Ureter (tissue), 1 donor: ENCODE results near the gene KCNC3. TPM values are rescaled to one million over a fixed set of nuclear protein-coding genes. Genes with fewer than 3 reads are reported as not detected.
"Not testable (repeated sequence)": the region's sequence is repeated elsewhere in the genome, so short reads cannot be mapped to it uniquely, and the experiment has no call there.

Experiments used
- DNase-seq: peaks from one replicate; pipeline ENCODE4 v3.0.0-alpha.2; 2020; ENCODE audit warnings: low spot score
- total RNA-seq: library from RNA; stranded (reverse); gene quantifications from one replicate; pipeline ENCODE4 v1.2.4, GENCODE V29; 2023
- donor health status: DM: yes; HTN: yes; CAD: no.

The KCNC3 gene
- total RNA-seq, 1 donor from 2014 or later: 22.4 TPM

DNA sequence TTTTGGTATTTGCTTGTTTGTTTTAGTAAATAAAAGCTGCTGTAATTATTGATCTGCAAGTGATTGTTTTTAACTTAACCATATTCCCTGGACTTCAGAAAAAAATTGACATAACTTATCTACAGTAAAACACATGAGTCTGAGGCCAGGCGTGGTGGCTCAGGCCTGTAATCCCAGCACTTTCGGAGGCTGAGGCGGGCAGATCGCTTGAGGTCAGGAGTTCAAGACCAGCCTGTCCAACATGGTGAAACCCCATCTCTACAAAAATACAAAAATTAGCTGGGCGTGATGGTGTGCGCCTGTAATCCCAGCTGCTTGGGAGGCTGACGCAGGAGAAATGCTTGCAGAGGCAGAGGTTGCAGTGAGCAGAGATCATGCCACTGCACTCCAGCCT lies 24.3 kb upstream of the KCNC3 start:
- DNase-seq: not testable (repeated sequence)

DNA sequence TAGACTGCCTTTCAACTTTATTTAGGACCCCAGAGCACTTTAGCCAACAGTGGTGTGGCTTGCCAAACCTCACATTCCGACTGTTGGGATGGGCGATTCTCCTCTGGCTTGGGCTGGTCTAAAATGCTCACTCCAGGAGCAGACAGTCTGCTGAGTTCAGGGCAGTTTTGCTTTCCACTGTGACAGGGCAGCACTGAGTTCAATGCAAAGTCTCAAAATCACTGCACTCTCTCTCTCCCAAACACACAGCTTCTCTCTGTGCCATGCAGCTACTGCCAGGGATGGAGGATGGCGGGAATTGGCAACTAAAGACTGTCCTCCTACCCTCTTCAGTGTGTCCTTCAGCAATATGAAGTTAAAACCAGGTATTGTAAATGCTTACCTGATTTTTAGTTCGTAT lies 23.1 kb upstream of the KCNC3 start:
- DNase-seq: no peak

DNA sequence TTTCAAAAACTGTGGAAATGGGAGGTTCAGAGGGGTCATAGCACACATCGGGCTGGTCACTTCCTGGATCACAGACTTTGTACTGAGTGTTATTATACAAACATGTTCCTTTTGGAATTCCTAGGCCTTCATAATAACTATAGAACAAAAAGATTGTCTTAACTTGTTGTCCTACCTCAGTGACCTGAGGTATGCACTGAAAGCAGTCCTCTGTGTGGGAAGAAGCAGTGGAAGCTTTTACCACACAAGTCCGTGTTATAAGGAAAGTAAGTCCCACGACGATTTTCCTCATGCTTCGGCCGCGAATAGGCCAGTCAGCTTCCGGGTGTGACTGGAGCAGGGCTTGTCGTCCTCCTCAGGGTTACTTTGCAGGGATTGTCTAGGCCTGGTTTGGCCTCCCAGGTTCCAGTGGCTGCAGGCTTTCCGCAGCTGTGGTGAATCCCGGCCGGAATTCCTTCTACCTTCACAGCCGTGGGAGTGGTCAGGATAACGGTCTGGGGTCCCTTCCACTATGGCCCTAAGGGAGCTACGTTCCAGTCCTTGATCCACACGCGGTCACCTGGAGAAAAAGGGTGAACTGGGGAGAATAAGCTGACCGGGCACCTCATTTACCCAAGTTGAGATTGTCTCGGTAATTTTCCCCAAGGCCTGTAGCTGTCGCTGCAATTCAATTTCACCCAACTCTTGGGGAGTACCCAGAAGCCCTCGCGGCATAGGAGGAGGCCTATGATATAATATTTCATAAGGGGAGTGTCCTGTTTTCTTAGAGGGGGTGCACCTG lies 20.3 kb upstream of the KCNC3 start:
- no peak for DNase-seq

DNA sequence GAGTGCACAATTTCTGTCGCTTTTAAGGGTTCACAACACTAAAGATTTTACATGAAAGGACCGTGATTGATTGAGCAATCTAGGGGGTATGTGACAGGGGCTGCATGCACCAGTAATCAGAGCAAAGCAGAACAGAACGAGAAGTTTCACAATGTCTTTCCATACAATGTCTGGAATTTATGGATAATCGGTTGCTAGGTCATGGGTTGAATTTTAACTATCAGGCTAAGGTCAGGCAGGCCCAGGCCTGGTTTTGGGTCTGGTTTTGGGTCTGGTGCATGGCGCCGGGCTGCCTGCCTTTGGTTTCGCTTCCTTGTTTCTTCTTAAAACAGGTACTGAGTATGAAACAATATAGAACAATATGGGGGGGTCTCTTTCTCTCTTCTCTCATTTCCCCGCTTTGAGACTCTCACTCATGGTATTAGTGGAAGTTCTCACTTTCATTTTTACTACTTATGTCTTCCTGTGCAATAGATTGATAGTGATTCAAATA lies 18.0 kb upstream of the KCNC3 start:
- not testable (repeated sequence) for DNase-seq

DNA sequence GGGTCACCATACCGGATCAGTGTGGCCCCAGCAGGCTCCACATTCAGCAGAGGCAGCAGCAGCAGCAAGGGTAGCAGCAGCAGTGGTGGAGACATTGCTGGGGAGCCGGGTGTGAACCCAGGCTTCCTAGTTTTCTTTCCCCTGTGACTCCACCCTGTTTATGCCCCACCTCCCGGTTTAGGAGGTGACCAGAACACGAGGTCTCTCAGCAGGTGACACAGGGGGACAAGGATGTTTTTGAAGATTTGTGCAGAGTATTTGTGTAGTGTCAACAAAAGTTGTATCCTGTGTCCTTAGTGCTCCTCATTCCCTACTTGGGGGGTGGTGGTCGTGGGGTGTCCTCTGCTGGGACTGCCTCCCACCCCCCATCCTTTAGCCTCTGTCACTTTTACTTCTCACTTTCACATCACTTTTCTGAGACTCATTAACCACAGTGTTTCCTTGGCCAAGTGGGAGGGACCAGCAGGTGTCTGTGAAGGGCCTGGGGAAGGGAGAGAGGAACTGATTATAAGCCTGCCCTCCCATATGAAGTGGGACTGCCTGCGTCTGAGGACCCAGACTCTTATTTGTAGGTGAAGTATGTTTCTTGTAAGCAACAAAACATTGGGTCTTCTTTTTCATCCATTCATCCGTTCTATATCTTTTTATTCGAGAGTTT lies 15.6 kb upstream of the KCNC3 start:
- DNase-seq: no peak

DNA sequence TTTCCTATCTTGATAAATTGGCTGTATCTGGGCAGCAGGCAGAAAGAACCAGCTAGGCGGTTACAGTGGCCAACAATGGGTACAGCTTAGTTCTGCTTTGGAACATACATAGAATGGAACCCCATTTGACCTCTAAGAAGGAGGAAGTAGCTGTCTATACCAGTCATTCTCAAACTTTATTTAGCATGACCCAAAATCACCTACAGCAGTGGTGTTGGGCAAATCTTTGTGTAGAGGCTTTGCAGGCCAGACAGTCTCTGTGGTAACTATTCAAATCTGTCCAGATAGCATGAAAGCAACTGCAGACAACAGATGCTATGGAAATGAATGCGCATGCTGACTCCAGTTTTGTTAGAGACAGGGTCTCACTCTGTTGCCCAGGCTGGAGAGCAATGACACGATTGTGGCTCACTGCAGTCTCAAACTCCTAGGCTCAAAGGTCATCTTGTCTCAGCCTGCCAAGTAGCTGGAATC lies 12.0 kb upstream of the KCNC3 start:
- DNase-seq: no peak

DNA sequence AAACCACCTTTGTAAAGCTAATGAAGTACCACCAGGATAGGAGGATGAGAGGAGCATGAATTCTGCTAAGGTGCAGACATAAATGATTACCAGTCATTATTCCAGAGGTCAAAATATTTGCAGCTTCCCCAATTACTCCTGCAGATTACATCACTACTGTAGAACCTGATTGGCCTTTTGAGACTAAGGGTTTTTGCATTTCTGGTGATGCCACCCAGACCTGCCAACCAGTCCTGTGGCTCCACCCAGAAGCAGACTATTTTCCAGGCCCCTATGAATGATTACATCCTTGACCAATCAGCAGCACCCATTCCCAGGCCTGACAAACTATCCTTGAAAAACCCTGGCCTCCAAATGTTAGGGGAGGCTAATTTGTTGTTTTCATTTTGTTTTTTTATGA lies 11.2 kb upstream of the KCNC3 start:
- no peak for DNase-seq

DNA sequence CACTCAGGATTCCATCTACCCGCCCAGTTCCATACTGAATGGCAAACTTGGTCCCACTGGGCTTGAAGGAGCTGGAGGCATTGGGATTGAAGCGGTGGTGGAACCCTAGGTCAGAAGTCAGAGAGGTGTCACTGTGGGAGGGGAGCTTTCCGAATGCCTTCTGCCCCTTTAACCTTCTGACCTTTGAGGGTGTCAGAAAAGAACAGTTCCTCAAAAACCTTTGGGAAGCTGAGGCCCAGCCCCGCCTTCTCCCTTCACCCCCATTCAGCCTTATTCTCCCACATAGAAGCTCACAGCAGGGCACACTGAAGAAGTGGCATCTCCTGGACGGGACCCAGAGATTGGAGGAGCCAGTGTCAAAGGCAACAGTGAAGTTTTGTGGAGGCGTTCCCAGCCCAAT lies 7.9 kb upstream of the KCNC3 start:
- not testable (repeated sequence) for DNase-seq

DNA sequence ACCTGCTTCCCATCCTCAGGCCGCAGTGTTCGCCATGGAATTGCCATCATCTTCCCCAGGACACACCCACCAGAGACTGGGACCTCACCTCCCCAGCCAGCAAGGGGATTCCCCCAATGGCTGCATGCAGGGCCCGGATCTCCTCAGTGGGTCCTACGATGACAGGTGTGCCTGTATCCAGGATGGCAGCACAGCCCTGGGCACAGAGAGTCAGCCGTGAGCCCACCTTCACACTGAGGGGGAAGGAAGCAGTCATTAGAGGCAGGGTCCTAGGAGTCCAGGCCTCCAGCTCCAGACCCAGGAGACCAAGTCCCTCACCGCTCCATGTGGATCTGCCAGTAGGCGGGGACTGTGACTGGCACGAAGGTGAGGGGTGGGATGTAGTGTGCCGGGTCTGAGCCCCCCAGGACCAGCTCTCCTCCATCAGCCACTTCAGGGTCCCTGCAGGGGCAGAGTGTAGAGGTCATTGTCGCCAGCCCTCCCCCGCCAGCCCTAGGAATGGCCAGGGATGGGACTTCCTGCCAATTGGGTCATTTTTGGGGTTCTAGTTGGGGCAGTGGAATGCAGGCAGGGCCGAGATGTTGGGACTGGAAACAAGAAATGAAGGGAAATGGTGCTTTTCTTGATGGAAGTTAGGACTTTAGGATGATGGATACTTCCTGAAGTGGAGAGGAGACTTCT lies 5.7 kb upstream of the KCNC3 start:
- DNase-seq: no peak

DNA sequence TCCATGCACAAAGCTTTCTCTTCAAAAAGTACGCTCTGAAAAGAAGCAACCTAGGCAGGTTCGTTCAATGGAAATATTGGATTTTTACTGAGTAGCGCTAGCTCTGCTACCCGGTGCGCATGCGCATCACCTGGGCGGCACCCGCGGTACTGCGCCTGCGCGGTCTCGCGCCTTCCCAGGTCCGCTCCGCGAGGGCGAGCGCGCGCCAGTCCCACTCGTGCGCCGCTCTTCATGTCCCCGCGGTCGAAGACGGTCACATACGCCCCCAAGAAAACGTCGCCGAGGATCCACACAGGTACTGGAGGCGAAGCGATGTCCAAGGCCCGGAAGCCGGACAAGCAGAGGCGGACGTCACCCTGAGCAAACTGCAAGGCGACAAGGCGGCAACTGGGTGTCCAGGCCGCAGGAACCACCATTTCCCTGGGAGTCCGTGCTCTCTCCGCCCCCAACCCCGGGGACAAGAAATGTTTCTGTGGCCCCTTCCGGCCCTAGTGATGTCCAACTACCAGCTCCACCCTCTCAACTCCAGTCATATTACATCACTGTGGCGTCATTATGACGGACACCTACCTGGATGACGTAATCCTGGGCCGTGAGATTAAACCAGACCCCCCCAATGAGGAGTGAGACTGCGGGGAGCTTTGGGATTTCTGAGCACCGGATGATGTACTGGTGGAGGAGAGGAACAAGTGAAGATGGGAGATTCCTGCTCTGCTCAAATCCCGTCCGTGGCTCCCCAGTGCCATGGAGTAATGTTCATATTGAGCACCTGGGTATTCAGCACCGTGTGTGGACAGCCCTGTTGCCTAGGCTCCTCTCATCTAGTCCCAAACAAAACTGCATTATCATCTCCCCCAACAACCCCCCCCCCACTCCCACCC lies 4.8 kb upstream of the KCNC3 start:
- peak; percentile 75 for DNase-seq

DNA sequence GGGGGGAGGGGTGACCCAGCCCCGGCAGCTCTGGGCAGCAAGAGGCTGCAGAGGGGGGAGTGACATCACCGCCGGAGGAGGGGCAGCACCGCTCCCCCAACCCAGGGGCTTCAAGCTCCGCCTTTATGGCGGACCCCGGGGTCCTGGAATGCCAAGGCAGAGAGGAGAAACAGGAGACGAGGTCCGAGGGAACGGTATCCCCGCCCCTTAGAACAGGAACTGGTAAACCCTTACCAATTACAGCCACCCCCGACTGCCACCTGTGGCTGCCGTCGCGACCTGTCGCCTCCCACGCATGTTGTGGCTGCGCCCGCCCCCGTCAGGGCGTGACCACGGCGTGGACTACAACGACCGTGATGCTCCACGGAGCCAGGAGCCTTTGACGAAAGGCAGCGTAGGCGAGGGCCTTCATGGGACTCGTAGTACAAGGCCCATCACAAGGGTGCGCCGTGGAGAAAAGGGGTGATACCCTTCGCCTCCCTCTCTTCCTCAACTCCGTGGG lies 4.1 kb upstream of the KCNC3 start:
- DNase-seq: peak; percentile 91

DNA sequence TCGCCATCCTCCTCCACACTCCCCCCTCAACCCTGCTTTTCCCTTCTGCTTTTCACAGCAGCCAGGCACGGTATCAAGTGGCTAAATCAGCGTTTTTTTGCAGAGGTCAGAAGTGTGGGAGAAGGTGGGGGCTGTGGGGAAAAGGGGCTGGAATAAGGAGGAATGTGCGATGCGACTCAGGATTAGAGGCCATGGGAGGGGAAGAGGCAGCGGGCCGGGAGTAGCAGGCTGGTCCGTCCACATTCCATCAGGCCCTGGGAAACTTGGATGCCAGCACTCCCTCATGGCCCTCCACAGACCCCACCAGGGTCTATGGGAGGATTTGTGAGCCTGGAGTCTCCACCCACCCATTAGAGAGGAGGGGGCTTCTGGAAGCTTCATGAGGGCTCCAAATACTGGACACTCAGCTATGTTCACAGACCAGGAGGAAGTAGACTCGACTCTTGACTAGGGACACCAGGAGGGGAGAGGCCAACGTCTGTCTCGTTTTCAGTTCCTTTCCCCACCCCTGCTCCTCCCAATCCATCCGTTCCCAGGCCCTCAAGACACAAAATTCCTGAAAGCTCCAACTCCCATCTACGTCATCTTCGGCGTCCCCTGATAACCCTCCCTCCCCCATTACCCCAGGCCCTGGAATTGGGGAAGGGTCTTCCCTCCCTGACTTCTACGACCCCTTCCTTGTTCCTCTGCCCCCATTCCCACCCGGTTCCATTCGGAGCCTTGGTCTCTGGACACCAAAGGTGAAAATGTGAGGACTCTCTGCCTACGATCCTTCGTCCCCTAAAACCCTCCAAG lies 3.3 kb upstream of the KCNC3 start:
- DNase-seq: no peak

DNA sequence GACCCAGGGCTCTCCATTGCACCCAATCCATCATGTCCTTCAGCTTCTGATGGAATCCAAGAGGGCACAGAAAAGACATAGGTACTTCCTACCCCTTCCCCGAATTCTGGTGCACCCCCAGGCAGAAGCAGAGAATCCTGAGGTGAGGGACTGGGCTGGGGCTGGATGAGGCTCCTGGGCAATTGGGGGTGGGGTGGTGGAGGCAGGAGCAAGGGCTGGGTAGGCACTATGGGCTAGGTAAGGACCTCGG lies 2.7 kb upstream of the KCNC3 start:
- DNase-seq: no peak

DNA sequence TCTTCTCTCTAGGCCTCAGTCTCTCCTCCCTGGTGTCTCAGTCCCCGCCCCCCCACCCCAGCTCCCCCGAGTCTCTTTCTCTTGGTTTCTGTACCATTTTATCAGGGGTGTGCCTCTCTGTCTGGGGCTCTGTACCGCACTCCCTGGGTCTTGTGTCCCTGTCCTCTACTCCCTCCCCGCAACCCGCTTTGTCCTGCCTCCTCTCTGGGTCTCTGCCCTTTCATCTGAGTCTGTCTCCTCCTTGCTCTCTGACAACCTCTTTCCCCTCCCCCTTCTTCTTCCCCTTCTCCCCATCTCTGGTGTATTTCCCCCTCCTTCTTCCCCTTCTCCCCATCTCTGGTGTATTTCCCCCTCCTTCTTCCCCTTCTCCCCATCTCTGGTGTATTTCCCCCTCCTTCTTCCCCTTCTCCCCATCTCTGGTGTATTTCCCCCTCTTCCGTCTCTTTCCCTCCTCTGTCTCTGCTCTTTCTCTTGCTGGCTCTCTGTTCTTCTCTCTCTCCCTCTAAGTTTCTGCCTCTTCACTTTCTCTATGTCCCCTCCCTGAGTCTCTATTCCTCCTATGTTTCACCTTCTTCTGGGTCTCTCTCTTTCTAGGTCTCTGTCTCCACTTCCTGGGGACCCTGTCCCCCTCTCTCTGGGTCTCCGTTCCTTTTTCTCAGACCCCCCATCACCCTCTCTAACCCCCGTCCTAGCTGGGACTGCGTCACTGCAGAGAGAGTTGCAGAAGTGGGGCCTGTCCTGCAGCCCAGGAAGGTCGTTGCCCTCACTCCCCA lies 2.2 kb upstream of the KCNC3 start:
- no peak for DNase-seq

DNA sequence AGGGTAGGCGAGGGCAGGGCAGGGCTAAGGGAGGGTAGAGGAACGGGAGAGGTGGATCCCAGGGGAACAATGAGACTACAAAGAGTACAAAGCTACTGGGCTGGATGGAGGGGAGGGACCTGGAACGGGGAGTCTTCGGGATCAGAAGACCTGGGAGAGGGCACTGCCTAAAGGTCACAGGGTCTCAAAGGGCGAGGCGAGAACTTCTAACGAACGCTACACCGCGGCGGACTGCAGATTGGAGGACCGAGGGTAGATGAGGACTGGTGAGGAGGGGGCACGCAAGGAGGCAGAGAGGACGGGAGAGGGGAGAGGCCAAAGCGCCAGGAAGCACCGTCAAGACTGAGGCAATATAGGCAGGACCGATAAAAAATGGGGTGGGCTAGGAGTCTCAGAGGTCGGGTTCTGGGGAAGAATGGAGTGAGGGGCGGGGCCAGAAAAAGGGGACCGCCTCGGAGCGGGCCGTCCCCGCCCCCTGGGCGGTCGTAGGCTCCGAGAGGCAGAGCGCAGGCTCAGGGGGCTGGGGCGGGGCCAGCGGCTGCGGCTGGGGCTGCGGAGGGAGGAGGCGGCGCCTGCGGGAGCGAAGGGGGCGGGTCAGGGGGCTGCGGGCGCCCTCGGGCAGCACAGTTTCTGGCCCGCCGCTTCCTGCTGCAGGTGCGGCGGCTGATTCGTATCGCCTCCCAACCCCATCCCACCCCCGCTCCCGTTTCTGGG lies 1.3 kb upstream of the KCNC3 start:
- DNase-seq: peak; percentile 79

DNA sequence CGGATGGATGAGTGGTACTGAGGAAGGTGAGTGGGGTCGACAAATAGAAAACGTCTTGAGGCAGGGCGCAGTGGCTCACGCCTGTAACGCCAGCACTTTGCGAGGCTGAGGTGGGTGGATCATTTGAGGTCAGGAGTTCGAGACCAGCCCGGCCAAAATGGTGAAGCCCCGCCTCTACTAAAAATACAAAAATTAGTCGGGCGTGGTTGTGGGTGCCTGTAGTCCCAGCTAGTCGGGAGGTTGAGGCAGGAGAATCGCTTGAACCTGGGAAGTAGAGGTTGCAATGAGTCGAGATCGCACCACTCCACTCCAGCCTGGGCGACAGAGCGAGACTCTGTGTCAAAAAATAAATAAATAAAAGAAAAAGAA lies 733 bp upstream of the KCNC3 start:
- DNase-seq: not testable (repeated sequence)

DNA sequence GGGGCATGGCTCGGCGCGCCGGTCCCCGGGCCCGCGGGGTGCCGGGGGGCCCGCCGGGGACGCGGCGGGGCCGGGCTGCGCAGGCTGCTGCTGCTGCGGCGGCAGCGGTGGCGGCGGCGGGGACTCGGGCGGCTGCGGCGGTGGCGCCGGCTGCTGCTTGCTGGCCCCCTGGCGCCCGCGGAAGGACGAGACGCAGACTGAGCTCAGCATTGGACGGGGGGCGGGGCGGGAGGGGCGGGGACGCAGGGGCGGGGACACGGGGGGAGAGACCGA lies 368 bp downstream of the KCNC3 start:
- DNase-seq: no peak

DNA sequence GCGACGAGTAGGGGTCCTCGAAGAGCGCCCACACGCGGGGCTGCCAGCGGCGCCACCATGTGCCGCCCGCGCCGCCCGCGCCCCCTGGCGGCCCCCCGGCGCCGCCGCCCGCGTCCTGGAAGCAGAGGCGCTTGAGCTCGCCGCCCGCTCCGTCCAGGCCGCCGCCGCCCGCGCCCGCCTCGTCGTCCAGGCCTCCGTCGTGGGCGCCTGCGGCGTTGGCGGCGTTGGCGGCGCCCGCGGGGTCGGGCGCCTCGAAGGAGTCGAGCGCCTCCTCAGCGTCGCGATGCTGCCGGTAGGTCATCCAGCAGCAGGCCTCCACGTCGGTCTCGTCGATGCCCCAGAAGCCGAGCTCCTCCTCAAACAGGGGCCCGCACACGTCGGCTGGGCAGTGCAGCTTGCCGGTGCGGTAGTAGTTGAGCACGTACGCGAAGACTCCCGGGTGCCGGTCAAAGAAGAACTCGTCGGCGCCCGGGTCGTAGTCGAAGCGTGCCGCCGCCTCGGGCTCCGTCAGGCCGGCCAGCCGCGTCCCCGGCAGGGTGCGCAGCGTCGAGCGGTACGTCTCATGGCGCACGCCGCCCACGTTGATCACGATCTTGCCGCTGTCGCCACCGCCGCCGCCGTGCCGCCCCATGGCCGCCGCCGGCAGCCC lies 829 bp downstream of the KCNC3 start:
- DNase-seq: no peak
